Measurements from ENCODE around the gene OS9.

Gene OS9

GRCh38 chr12:57754411-57755193 lies 60.7 kb downstream of the OS9 start, which contains the start of gene MARCHF9:
TSS of gene MARCHF9 (plus strand) at chr12:57755103. CDS start at chr12:57755529, 426 bp downstream.
- DNase-seq: peak; percentile 19

DNA sequence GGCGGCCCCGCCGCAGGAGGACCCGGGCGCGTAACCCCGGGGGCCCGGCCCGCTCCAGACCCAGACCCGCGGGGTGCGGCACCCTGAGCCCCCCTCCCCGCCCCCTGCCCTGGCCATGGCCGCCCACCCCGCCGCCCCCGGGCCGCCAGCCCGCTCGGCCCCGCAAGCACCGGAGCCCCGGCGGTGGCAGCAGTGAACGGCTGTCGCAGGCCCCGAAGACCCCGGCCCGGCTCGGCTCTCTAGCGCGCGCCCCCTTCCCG lies 61.2 kb downstream of the OS9 start:
- no peak for DNase-seq

GRCh38 chr12:57755454-57756372 lies 61.8 kb downstream of the OS9 start:
- DNase-seq: no peak

DNA sequence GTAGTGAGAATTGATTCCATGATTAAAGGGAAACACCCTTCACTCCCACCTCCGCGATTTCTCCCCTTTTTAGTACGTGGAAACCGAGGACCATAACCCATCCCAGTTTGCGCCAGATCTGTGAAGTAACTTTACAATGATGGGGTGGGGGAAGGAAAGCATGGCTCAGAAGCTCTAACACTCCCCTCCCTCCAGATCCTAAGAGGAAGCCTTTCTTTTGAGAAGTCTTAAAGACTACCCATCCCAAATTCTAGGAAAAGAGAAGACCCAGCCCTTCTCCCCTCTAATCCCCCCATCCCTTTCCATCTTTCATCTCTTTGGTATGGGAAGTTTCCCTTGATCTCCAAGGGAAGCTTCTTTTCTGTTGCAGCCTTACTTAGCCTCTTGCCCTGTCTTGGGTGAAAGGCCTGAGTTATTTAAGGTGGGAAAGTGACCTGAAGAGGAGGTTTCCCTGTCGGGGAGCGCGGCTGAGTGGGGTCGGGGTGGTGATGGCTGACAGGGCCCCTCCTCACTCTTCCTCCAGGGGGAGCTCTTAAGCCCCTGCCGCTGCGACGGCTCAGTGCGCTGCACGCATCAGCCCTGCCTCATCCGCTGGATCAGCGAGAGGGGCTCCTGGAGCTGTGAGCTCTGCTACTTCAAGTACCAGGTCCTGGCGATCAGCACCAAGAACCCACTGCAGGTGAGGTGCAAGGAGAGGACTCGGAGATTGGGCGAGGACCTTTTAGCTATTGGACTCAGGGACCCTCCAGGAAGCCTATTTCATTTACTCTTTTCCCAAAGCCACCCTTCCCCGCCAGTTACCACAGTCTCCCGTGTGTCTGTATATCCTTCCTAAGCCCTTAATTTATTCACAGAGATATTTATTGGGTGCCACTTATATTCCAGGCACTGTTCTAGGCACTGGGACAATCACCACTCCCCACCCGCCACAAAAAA lies 62.7 kb downstream of the OS9 start:
- DNase-seq: peak; percentile 5

- DNase-seq: no peak
These were observed 63.8 kb downstream of the OS9 start for GRCh38 chr12:57757771-57758170.

GRCh38 chr12:57758552-57759359 lies 64.8 kb downstream of the OS9 start:
- no peak for DNase-seq

DNA sequence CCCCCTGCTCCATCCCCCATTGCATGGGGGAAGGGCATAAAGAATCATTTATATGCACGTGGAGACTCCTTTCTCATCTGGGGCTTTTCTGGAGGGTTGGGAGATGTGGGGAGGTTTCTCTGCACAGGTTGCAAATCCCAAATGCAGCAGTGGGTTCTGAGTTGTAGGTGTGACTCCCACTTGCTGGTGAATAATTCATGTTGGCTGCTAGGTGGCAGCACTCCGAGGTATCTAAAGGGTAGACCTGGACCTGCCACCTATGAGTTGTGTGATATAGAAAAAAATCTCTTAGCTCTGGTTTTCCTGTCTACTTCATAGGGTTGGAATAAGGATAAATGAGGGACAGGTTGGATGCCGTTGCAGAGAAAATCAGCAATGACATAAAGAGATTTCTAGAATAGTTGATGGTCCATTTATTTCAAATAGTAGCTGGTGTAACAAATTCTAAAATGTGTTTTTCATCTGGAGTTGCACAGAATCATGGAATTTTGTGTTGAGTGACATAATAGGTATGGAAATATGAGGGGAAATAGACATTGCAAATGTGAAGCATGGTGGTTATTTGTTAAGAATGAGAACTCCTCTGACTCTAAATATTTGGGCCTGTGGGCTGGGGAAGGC lies 65.5 kb downstream of the OS9 start:
- no peak for DNase-seq

GRCh38 chr12:57760347-57760982 lies 66.5 kb downstream of the OS9 start:
- DNase-seq: no peak

- DNase-seq: no peak
These were observed 67.6 kb downstream of the OS9 start for GRCh38 chr12:57761391-57761998.

DNA sequence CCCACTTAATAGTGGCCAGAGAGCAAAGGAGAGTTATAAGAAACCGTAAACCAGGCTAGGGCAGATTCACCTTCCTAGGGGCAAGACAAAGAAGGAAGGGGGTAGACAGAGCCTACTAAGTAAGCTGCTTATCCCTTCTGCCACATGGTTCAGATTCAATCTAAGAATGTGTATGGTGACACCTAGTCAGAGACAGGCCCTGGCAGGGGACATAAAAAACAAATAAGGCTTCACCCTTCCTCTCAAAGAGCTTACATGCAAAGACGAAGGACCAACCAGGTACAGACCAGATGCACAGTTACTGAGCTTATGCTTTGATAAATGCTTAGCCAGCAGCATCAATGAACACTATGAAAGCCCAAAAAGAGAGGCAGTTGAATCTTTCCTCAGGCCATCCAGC lies 68.5 kb downstream of the OS9 start:
- no peak for DNase-seq

DNA sequence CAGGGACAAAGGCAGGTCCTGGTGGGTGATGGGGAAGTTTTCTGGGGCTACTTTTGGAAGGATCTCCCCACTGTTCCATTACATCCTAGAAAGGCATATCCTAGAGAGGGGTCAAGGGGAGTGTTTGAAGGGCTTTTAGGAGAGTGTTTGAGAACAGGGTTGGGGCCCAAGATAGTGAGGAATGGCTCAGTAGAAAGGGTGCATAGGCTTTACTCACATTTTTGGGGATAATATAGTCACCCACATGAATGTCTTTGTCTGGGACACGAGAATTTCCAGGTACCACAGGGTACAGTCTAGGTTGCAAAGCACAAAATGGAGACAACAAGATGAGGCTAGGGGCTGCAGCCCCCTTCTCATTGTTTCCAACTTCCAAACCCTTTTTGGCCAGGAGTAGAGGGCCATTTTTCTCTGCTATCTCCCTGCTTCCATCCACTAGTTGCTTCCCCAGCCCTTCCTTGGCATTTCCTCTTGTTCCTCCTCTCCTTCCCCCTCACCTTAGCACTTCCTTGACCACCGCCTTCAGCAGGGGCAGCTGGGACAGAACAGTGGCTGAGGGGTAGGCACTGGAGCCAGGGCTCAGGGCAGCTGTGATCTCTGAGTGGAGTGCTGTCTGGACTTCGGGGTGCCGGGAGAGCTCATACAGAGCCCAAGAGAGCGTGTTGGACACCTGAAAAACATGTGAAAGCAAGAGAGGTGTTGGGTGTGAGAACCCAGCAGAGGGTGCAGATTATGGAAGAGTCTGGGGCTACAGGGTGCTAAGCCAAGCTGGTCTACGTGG lies 70.1 kb downstream of the OS9 start:
- DNase-seq: no peak

- no peak for DNase-seq
These were observed 70.7 kb downstream of the OS9 start for GRCh38 chr12:57764662-57765002.

DNA sequence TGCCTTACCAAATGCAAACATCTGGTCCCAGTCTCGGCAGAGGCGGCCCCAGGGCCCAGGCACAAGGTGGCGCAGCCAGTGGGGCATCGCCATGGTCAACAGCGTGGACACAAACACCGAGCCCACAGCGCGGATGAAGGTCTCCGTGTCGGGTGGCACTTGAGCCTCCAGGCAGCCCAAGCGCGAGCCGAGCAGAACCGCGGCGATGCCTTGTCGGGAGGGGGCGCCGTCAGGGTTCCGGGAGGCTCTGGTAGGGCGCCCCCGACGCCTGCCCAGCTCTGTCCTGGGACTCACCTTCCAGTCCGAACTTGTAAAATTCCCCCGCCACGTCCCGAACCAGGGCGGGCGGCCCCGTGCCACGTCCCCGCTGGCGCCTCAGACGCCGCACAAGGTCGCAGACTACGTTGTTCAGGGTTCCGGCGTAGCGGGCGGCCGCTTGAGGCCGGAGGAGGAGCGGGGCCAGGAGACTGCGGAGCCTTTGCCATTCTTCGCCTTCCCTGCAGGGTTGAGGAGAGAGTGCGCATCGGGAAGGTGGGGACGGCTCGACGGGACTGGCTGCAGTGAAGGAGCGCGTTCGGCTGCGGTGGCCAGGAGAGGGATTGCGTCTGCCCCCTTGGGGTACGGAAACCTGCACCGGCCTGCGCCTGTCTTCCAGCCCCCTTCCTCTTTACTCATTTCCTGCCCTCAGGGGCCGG lies 71.2 kb downstream of the OS9 start:
- no peak for DNase-seq

GRCh38 chr12:57765698-57766463 lies 71.9 kb downstream of the OS9 start:
- no peak for DNase-seq

- no peak for DNase-seq
These were observed 72.8 kb downstream of the OS9 start, which contains the start of gene CYP27B1 for GRCh38 chr12:57766464-57767304. TSS of gene CYP27B1 (minus strand) at chr12:57767078. CDS start at chr12:57767041, 37 bp downstream.

DNA sequence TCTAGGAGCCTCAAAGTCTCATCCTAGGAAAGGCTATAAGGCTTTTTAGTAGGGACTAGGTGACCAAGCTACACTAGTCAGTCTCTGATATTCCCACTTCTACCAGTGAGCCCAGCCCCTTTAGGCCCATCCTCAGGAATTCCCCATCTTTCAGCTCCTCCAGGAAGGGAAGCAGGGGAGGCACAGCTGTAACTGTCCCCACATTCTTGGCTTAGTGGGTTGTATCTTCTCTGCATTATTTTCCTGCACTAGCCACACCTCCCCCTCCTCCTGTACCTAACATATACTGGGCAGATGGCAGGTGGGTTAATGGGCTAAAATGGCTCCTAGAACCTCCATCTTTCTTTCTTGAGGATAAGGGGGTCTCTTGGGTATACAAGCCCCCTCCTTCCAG lies 73.4 kb downstream of the OS9 start:
- no peak for DNase-seq

DNA sequence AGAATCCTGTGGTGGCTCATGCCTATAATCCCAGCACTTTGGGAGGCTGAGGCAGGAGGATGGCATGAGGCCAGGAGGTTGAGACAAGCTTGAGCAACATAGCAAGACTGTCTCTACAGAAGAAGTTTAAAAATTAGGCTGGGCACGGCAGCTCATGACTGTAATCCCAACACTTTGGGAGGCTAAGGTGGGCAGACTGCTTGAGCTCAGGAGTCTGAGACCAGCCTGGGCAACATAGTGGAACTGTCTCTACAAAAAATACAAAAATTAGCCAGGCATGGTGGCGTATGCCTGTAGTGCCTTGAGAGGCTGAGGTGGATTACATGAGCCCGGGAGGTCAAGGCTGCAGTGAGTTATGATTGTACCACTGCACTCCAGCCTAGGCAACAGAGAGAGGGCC lies 73.9 kb downstream of the OS9 start:
- DNase-seq: no peak

DNA sequence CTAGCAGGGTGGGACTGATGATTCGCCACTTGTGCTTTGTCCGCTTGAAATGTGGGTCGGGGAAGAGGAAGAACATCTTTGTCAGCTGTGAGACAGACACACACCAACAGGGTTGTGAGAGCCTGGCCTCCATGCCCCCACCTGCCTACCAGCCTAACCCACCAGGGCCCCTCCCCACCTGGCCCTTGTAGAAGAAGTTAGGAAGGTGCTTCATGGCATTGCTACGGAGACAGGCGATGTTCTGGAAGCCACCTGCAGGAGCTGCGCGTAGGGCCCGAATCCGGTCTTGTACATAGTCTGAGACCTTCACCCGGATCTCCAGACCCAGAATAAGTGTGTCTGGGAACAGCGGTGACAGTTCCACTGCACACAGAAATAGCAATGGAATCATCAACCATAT lies 75.7 kb downstream of the OS9 start:
- no peak for DNase-seq

Data from midbrain (tissue), 1 donor.